Epithelial cell of prostate (primary cell): Measurements from ENCODE around the gene OSER1.

Experiments used
- DNase-seq: peaks from one replicate; pipeline ENCODE4 v3.0.0-alpha.2; 2011; ENCODE audit warnings: low read depth, low spot score
- H3K27ac ChIP-seq: fragments of 450-650 bp; 2 replicates; pipeline ENCODE4 v1.5.1; 2017; ENCODE audit warnings: mild to moderate bottlenecking

The OSER1 gene

DNA sequence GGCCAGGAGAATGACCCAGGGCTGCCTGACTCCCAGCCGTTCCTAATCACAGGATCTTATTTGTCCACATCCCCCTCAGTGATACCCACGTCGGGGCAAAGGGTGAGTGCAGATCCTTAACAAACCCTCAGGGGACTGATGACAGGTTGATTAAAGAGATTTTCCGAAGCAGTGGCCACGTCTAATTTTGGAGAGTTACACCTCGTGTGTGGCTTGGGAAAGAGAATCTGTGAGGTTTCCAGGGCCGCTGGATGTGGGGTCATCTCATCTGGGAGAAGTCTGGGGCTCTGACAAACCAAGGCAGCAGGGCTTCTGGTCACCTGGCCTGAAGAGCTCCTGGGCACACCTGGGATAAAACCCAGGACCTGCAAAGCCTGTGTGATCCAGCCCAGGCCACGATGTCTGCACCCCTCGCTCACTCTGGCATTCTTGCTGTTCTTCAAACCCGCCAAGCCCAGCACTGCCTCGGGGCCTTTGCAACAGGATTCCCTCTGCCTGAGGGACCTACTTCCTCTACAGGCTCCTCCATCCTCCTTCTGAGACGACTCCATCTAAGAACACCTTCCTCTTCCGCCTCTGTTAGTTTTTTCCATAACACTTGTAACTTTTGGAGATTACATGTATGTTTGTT, 28.3 kb downstream of the OSER1 start:
- no peak for DNase-seq
- H3K27ac ChIP-seq = no peak overlapping the region

DNA sequence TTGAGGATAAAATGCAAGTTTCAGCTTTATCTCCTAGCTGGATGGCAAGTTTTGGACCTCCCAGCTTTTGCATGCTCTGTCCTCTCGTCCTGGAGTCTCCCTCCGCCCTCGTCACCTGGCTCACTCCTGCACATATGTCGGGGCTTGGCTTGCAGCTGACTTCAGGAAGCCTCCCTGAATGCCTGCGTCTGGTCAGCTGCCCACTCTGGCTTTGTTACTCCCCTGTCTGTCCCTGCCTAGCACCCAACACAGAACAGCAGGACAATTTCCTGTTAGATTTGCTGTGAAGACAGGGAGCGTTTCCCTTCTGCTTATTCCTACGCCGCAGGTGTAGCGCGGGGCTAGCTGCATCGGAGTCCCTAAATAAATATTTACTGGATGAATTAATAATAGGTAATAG, 29.0 kb downstream of the OSER1 start:
- no peak overlapping the region for H3K27ac ChIP-seq
- no peak for DNase-seq

DNA sequence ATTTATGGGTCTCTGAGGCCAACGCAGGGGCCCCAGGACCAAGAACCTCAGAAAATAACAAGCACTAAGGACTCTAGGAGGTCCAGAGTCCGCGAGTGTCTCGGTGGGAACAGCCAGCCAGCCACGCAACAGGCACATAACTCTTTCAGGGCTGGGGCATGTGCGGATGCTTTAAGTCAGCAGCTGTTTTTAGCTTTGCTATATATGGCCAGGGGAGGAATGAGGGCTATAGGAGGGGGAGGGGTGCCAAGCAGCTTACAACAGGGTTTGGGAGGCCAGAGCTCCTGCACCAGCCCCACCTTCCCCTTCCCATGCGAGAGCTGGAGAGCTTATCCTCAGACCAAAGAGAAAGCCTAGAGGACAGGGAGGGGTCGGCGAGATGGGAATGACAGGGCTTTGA, 29.8 kb downstream of the OSER1 start:
- H3K27ac ChIP-seq = no peak overlapping the region
- no peak for DNase-seq

DNA sequence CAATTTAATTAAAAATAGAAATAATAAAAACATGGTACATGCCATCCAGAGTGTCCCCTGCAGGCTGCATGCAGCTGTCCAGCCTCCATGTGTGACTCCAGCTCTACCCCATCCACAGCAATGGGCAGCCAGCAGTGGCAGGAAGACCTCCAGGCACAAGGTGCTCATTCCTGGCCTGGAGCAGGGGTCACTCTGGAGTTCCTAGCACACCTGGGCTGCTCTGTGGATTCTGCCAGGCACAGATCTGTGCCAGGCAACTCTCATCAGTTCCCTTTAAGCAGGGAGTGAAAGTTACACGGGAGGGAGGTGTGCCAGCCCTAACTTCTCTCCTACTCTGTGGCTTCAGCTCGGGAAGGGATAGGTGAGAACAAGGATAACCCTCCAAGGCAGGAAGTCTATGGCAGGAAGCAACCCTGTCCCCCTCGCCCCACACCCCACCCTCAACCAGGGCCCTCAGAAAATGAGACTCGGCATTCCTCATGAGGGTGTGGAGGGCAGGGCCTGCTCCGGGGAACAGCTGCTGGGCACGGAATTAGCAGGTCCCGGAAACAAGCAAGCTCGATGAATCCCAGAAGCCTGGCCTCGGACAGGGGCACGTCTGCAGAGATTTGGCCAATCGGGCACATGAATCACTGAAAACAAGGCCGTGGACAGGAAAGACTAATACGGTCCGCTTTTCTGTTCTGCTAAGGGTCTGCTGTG, 33.6 kb downstream of the OSER1 start:
- peak overlapping the region; percentile 48 for H3K27ac ChIP-seq
- no peak for DNase-seq

DNA sequence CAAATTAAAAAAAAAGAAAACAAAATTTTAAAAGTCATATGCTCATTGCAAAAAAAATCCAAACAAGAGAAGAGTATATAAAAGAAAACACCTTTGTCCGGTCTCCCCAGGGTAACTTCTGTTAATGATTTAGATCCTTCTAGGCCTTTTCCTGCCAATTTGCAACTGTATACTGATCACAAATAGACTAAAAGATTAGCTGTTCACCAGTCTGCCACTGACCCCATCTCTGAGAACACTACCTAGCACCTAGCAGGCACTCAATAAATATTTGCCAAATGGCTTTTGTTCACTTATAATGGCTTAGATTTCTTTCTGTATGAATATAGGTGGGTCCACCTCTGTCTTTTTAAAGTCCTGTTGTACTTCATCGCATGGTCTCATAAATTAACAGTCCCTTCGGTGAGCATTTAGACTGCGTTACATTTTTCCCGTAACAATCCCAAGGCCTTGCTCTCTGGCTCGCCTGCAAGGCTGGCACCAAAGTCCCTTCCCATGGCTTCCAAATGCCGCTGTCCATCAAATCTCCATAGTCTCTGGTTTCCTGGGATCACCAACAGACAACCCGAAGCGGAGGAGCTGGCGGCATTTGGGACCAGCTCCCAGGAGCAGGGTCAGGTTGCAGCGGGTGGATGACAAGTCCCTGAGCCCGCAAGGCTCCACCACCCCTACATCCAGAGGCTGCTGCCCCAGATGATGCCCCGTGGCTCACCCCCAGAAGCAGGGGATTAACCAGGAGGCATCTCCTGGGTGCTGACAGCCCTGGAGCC, 35.4 kb downstream of the OSER1 start:
- DNase-seq = no peak
- H3K27ac ChIP-seq = no peak overlapping the region

DNA sequence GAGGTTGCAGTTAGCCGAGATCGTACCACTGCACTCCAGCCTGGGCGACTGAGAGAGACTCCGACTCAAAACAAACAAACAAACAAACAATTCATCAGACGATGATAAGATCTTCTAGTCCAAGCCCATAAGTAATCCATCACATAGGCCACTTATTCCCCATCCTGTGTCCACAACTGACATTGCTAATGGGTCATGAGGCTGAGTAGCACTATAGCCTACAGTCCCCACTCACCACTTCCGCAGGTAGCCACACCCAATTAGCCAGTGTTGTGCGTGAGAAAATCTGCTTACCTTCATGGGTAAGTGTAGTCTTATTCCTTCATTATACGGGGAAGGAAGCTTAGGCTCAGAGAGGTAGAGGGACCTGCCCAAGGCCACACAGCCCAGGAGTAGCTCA, 36.7 kb downstream of the OSER1 start:
- H3K27ac ChIP-seq = no peak overlapping the region
- DNase-seq = no peak

DNA sequence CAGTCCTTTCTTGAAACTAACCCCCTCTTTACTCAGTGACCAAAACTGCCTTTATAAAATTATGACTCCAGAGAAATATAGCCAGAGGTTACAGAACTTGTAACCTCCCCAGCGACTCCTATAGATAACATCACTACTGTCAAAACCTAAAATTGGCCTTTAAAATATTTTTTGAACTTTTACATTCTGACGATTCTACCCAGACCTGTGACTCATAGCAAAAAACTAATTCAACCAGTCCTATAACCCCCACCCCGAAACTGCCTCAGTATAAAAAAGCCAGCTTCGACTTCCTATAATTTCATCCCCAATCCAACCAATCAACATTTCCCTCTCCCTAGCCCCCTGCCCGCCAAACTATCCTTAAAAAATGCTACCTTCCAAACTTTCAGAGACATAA, 37.5 kb downstream of the OSER1 start:
- H3K27ac ChIP-seq = no peak overlapping the region
- no peak for DNase-seq

DNA sequence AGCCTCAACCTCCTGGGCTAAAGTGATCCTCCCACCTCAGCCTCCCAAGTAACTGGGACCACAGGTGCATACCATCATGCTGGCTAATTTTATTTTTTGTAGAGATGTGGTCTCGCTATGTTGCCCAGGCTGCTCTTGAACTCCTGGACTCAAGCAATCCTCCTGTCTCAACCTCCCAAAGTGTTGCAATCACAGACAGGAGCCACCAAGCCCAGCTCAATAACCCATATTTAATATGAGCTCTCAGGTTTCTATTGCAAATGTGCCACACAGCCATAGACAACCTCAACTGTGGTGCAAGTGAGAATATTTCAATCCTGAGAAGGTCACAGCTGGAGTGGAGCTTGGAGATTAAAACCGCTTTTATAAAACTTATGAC, 38.0 kb downstream of the OSER1 start:
- no peak for DNase-seq
- no peak overlapping the region for H3K27ac ChIP-seq

DNA sequence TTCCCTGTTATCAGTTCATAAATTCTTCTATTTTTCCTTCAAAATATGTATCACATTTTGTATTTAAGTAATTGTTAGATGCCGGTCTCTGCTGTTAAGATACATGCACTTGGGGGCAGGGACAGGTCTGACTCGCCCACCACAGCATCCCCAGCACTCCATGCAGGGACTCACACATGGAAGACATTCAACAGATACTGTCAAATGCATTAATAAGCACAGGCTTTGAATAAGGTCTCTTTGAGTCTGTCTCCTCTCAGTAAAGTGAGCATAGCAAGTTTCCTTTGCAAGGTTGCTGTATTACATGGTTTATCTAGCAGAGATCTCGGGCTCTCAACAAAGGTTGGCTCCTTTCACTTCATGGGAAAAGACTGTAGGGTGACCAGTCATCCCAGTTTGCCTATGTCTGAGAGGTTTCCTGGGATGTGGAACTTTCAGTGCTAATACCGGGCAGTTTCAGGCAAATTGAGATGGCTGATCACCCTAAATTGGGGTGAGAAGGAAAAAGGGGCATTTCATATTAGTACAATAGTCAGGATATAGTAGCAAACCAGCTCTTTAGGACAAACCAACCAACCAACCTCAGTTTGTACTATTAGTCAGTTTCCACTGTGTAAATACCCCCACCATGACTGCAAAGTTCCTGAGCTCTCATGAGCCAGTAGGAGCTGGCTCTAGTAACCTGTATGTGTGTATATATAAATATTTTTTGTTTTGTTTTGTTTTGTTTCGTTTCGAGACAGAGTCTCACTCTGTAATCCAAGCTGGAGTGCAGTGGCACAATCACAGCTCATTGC, 38.6 kb downstream of the OSER1 start:
- no peak overlapping the region for H3K27ac ChIP-seq
- no peak for DNase-seq

DNA sequence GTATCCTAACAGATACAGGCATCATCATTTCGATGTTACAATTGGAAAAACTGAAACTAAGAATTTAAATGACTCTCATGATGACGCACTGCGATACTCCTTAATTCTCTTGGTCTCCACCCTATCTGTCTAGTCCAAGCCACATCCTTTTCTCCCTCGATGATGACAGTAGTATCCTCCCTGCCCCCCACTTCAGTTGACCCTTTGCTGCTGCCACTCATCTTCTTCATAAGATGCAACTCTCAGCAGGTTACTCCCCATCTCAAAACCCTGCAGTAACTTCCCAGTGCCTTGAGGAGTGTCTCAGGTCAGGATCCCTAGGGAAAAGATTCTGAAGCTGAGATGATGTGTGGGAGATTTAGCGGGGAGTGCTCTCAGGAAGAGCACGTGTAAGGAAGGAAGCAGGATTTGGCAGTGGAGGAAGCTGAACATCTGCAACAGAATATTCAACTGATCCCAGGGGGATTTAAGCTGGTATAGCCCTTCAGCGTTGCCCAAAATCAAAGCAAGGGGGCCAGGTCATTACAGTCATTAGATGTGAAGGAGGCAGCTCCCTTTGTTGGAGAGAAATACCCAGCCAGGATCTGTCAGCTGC, 39.7 kb downstream of the OSER1 start:
- H3K27ac ChIP-seq = no peak overlapping the region

DNA sequence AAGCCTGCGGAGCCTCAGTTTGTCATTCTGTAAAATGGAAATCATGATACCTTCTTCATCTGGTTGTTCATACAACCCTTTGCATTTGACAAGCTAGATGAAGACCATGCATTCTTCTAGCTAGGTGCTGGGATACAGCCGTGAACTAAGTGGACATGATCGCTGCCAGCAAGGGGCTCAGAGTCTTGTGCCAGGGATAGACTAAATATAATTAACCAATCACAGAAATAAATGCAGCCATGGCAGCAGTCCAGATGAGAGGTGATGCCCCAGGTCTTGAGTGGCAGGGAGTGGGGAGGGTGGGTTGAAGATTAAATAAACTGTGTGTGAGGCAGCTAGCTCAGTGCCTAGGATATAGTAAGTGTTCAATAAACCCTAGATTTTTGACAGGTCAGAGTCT, 42.8 kb downstream of the OSER1 start:
- H3K27ac ChIP-seq = no peak overlapping the region
- no peak for DNase-seq

More for the DNA sequence above, 39.7 kb downstream of the OSER1 start:
- DNase-seq = no peak

DNA sequence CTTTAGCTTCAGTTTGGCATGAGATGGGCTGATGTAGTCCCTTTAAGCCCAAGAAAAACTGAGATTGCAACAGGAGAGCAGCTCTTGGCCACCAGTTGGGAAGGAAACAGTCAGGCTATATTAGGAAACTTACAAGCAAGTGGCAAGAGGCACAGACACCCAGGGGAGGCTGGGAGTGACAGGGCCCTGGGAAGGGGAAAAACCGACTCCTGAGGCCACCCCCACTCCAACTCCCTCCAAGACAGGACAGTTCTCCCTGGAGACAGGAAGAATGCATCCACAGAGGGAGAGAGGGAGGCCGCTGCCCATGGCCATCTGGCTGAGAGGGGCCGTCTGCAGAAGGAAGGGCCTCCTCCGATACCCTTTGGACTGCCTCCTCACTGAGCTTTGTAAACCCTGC, 44.1 kb downstream of the OSER1 start:
- H3K27ac ChIP-seq = peak overlapping the region; percentile 44
- no peak for DNase-seq

DNA sequence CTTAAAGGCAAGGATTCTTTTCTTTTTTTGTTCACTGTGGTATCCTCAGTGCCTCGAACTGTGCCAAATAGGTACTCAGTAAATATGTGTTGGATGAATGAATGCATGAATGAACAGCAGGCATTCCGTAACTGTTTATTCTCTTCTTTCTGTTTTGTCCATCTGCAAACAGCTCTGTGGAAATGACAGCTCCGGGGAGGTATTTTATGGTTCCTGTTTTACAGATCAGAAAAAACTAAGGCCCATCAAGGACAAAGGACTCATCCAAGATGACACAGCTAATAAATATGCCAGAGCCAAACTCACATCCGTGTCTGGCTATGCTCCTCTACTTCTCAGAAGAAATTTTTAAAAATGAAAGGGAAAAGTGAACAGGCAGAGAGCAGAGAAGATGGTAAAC, 44.6 kb downstream of the OSER1 start:
- DNase-seq = no peak
- peak overlapping the region; percentile 44 for H3K27ac ChIP-seq

DNA sequence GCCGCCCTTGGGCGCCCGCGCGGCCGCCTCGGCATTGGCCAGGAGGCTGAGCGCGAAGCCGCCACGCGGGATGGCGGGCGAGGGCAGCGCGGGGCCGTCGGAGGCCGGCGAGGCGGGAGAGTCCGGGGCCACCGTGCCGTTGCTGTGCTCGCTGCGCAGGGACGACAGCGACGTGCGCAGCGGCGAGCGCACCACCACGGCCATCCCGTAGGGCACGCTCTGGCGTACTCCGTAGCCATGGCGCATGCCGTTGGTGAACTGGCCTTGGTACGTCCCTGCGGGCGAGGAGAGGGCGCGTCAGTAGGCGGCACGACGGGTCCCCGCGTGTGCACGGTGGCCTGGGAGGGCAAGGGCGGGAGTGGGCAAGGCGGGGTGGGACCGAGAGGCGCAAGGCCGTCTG, 50.4 kb downstream of the OSER1 start:
- no peak overlapping the region for H3K27ac ChIP-seq
- DNase-seq = no peak

DNA sequence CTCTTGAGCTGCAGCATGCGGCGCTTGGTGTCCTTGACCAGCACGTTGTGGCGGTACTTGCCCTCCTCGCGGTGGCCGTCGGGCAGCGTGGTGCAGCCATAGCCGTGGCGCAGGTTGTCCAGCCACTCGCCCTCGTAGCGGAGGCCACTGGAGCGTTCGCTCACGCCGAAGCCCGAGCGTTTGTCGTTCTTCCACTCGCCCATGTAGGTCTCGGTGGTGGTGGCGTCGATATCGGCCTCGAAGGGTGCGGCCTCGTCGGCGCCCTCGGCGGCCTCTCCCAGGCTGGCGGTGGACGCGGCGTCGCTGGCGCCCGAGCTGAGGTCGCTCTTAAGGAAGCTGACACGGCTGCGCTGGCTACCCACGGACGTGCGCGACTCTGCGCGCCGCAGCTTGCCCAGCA, 50.9 kb downstream of the OSER1 start:
- DNase-seq = no peak
- no peak overlapping the region for H3K27ac ChIP-seq

DNA sequence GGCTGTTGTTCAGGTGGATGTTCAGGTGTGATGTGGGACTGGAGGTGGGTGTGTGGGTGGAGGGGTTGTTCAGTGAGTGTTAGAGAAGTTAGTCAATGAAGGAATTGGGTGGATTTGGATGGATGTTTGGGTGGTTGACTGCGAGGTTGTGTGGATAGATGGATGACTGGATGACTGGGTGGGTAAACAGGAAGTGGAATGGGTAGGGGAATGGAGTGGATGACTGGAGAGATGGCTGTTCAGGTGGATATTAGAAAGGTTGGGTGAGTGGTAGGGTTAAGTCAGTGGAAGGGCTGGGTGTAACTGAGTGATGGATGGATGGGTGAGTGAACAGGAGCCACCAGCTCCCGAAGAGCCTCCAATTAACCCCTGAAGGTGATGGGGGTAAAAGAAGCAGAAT, 51.4 kb downstream of the OSER1 start:
- H3K27ac ChIP-seq = no peak overlapping the region
- DNase-seq = no peak

DNA sequence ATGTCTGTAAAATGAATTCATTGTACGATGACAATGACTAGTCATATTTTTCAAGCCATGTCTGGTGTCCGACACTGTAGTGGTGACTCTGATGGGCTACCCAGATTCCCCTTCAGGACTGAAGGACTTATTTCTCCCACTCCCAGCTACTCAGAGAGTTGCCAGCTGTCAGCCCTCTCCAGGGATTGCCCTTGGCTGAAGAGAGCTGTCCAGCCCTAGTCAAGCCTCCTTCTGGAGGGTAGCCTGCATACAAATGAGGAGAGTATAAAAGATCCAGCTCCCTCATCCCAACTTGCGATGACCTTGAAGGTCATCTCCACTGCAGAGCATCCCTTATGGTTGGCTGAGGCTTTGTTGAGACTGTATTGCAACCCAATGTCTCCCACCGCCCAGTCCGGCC, 53.5 kb downstream of the OSER1 start:
- no peak for DNase-seq
- H3K27ac ChIP-seq = no peak overlapping the region

DNA sequence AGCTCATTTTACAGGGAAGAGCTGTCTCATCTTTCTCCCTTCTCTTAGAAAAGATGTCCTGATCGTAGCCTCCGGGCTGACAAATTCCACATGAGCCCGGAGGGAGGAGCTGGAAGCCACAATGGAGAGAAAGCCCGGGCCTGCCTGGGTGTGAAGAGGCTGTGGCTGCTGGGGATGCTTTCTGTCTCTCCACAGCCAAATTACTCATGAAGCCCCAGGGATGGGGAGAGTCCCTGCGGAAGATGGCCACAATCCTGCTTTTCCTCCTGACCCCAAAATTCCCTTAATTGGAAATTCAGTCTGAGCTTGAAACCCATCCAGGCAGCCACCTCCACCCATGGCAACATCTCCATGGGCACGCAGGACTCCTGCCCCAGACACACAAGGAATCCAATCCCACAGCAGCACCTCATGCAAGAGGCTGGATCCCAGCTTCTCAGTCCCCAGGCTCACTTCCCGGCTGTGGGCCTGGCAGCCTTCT, 56.0 kb downstream of the OSER1 start:
- DNase-seq = no peak
- no peak overlapping the region for H3K27ac ChIP-seq

DNA sequence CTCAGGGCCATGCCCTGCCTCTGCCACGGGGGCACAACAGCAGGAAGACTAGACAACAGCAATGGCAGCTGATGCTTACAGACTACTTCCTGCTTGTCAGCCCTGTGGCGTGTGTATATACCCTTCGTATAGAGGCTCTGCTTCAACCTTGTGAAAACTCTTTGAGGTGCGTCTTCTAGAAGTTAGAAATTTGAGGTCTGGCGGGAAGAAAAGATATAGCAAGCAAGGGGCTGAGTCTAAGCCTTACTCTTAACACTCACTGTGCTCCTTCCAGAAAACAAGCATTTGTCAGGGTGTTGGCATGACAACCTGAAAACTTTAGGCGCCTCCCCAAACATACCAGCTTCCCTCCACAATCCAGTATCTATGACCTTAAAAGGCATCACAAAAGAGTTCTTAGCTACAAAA, 56.9 kb downstream of the OSER1 start:
- DNase-seq = no peak
- H3K27ac ChIP-seq = no peak overlapping the region
